Liver (tissue), 9 donors: ENCODE data around the gene SKOR1. TPM values are rescaled to one million over a fixed set of nuclear protein-coding genes. Genes with fewer than 3 reads are reported as not detected.

ENCODE experiments used
- DNase-seq: peaks from one replicate; pipeline ENCODE4 v3.0.0-alpha.2; 2017; ENCODE audit warnings: low spot score
- H3K27ac ChIP-seq, 2 donors: one replicate each; pipeline ENCODE4 v1.7.0; 2013; ENCODE audit warnings: inconsistent platforms in 2 of 2, low read length in 2 of 2, control low read depth in 1 of 2, low read depth in 1 of 2, mild to moderate bottlenecking in 1 of 2
- H3K27me3 ChIP-seq, 4 donors: one replicate each; pipeline versions ENCODE4 v1.6.1 to v1.7.0; 2013; ENCODE audit warnings: low read length in 3 of 4, inconsistent platforms in 1 of 4, mild to moderate bottlenecking in 1 of 4, moderate library complexity in 1 of 4; ENCODE audit not compliant: control insufficient read depth in 4 of 4, insufficient read depth in 4 of 4
- H3K36me3 ChIP-seq, 4 donors: one replicate each; pipeline versions ENCODE4 v1.6.1 to v1.7.0; 2013; ENCODE audit warnings: low read length in 3 of 4, mild to moderate bottlenecking in 3 of 4, low read depth in 1 of 4, moderate library complexity in 1 of 4; ENCODE audit not compliant: control insufficient read depth in 4 of 4, insufficient read depth in 3 of 4
- H3K4me1 ChIP-seq, 4 donors: one replicate each; pipeline versions ENCODE4 v1.6.1 to v1.7.0; 2013; ENCODE audit warnings: low read length in 3 of 4, mild to moderate bottlenecking in 3 of 4, moderate library complexity in 1 of 4; ENCODE audit not compliant: control insufficient read depth in 4 of 4, insufficient read depth in 4 of 4
- H3K4me3 ChIP-seq, 3 donors: one replicate each; pipeline versions ENCODE4 v1.6.1 to v1.7.0; 2013; ENCODE audit warnings: low read length in 3 of 3, control low read depth in 1 of 3, low read depth in 1 of 3, mild to moderate bottlenecking in 1 of 3
- H3K9ac ChIP-seq, 2 donors: one replicate each; pipeline ENCODE4 v1.7.0; 2013; ENCODE audit warnings: low read length in 2 of 2, mild to moderate bottlenecking in 2 of 2, moderate library complexity in 2 of 2, control low read depth in 1 of 2, low read depth in 1 of 2
- H3K9me3 ChIP-seq, 4 donors: one replicate each; pipeline versions ENCODE4 v1.6.1 to v1.7.0; 2013; ENCODE audit warnings: low read length in 3 of 4; ENCODE audit not compliant: control insufficient read depth in 4 of 4
- ATF3 ChIP-seq: IDR thresholded peaks from 2 replicates; pipeline ENCODE4 v1.6.1; 2016; ENCODE audit warnings: antibody characterized with exemption
- CTCF ChIP-seq: fragments of 150-350 bp; IDR thresholded peaks from 2 replicates; pipeline ENCODE4 v1.5.1; 2017; ENCODE audit warnings: improper control_type of control experiment, low read depth, low read length; ENCODE audit not compliant: missing input control
- EGR1 ChIP-seq, 2 donors: IDR thresholded peaks; 2 replicates each; pipeline ENCODE4 v1.6.1; 2016 to 2018; ENCODE audit warnings: antibody characterized with exemption in 2 of 2, low read depth in 2 of 2
- FOXA1 ChIP-seq: IDR thresholded peaks from 2 replicates; pipeline ENCODE4 v1.6.1; 2016; ENCODE audit warnings: antibody characterized with exemption
- FOXA2 ChIP-seq: IDR thresholded peaks from 2 replicates; pipeline ENCODE4 v1.6.1; 2016; ENCODE audit warnings: antibody characterized with exemption
- GABPA ChIP-seq, 2 donors: IDR thresholded peaks in 1 of 2; conservative IDR thresholded peaks in 1 of 2; 2 replicates each; pipeline ENCODE4 v1.6.1; 2016; ENCODE audit warnings: antibody characterized with exemption in 2 of 2, mild to moderate bottlenecking in 1 of 2, moderate library complexity in 1 of 2
- HNF4A ChIP-seq, 2 donors: conservative IDR thresholded peaks; 2 replicates each; pipeline ENCODE4 v1.6.1; 2016; ENCODE audit warnings: antibody characterized with exemption in 2 of 2, mild to moderate bottlenecking in 2 of 2
- HNF4G ChIP-seq: IDR thresholded peaks from 2 replicates; pipeline ENCODE4 v1.6.1; 2016; ENCODE audit warnings: antibody characterized with exemption
- JUND ChIP-seq, 2 donors: IDR thresholded peaks; 2 replicates each; pipeline ENCODE4 v1.6.1; 2016; ENCODE audit warnings: antibody characterized with exemption in 2 of 2
- MAX ChIP-seq: IDR thresholded peaks from 2 replicates; pipeline ENCODE4 v1.6.1; 2016; ENCODE audit warnings: antibody characterized with exemption
- NR2F2 ChIP-seq: IDR thresholded peaks from 2 replicates; pipeline ENCODE4 v1.6.1; 2016; ENCODE audit warnings: antibody characterized with exemption
- RAD21 ChIP-seq, 2 donors: IDR thresholded peaks; 2 replicates each; pipeline ENCODE4 v1.6.1; 2016; ENCODE audit warnings: antibody characterized with exemption in 2 of 2, mild to moderate bottlenecking in 2 of 2
- REST ChIP-seq: IDR thresholded peaks from 2 replicates; pipeline ENCODE4 v1.6.1; 2016; ENCODE audit warnings: antibody characterized with exemption, mild to moderate bottlenecking
- RXRA ChIP-seq, 2 donors: IDR thresholded peaks; 2 replicates each; pipeline ENCODE4 v1.6.1; 2017 to 2018; ENCODE audit warnings: antibody characterized with exemption in 2 of 2, mild to moderate bottlenecking in 1 of 2
- SP1 ChIP-seq: IDR thresholded peaks from 2 replicates; pipeline ENCODE4 v1.6.1; 2018; ENCODE audit warnings: antibody characterized with exemption, mild to moderate bottlenecking
- TAF1 ChIP-seq: conservative IDR thresholded peaks from 2 replicates; pipeline ENCODE4 v1.6.1; 2016; ENCODE audit warnings: antibody characterized with exemption, mild to moderate bottlenecking
- YY1 ChIP-seq: IDR thresholded peaks from 2 replicates; pipeline ENCODE4 v1.6.1; 2016; ENCODE audit warnings: antibody characterized with exemption, mild to moderate bottlenecking
- ZBTB33 ChIP-seq: IDR thresholded peaks from 2 replicates; pipeline ENCODE4 v1.6.1; 2016; ENCODE audit warnings: antibody characterized with exemption
- WGBS: extraction: QIAGEN DNeasy Blood & Tissue Kit; methylation state at CpG from one replicate; pipeline ENCODE4 v1.1.7; 2013; 5-methylcytosine and 5-hydroxymethylcytosine counted together
- polyA plus RNA-seq, 2 donors: library from polyadenylated mRNA; stranded (reverse) in 1 of 2; unstranded in 1 of 2; fragments of 200-250 nt in 1 of 2; fragments of >200 nt in 1 of 2; fragmentation: Nextera tagmentation in 1 of 2; extraction: Ambion mirVana in 1 of 2; gene quantifications; one replicate each; pipeline versions ENCODE4 v1.2.1 to v1.2.3, GENCODE V29; 2013 to 2015
- total RNA-seq, 2 donors: library from RNA; depleted of rRNA; stranded (reverse); fragments of >200 nt; gene quantifications; one replicate each; pipeline ENCODE4 v1.2.3, GENCODE V29; 2014
- donor health status: healthy.
- donor health status: healthy.
- donor health status: healthy.
- donor health status: healthy.
- donor health status: healthy.

SKOR1 gene
- total and polyA plus RNA-seq, 4 donors, result 0.02 to 0.17 (median 0.05) TPM; not detected in 1

DNA sequence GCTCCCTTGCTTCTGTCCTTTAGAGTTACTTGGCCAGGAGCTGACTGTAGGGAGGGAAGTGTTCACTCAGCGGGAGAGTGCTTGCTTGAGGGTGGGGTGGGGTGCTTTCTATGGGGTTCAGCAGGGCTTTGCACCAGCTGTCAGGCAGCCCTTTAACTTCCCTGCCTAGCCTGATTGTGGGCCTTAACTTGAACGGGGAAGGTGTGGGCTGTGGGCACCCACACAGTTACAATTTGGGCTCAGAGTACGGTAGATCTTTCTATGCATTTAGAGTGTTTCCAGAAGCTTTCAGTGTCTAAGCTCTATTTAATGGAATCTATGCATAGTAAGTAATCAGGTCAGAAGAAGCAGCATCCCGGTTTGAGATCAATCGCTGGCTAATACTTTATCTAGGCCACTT, 48.2 kb upstream of the SKOR1 start:
- no peak for DNase-seq
- no peaks in the 10 kb centered on the region for H3K36me3 ChIP-seq
- H3K4me3 ChIP-seq, result no peak overlapping the region
- peaks cover 0 to 6% (median 2%) of the 10 kb centered on the region in 4 donors for H3K4me1 ChIP-seq
- no peaks in the 10 kb centered on the region for H3K9me3 ChIP-seq
- no peak overlapping the region for H3K9ac ChIP-seq
- no peaks in the 10 kb centered on the region for H3K27me3 ChIP-seq
- no peak overlapping the region for H3K27ac ChIP-seq
- TF ChIP-seq NR2F2 (no peak), RXRA (IDR thresholded peaks at IDR 0.05) (no peak), SP1 (no peak), GABPA (IDR thresholded peaks at IDR 0.05 in 1 of 2, conservative IDR thresholded peaks at IDR 0.05 in 1 of 2) (no peak), FOXA1 (no peak), EGR1 (IDR thresholded peaks at IDR 0.05; ENCODE audit: low read depth in 2 of 2) (no peak), YY1 (no peak), MAX (no peak), CTCF (no peak), HNF4A (conservative IDR thresholded peaks at IDR 0.05) (no peak), ATF3 (no peak), REST (no peak), TAF1 (no peak), RAD21 (IDR thresholded peaks at IDR 0.05) (no peak), HNF4G (no peak), FOXA2 (no peak), ZBTB33 (no peak), JUND (IDR thresholded peaks at IDR 0.05) (no peak)
- whole genome bisulfite sequencing, result 87% methylated on average over 5 of the region's 5 CpGs
